ENCODE data around the gene CDC25A. TPM values are rescaled to one million over a fixed set of nuclear protein-coding genes. Genes with fewer than 3 reads are reported as not detected.

Gene CDC25A
- total and polyA plus RNA-seq, 9 of the 15 experiments (the other 6 are each of a cell fraction or from before 2014, with no cell fraction given), result 3.4 to 61.3 (median 51.8) TPM

- TF ChIP-seq JUND (IDR thresholded peaks at IDR 0.05; ENCODE audit: borderline replicate concordance, low read depth, low read length), result no peak
- TF ChIP-seq JUND (tag; IDR thresholded peaks at IDR 0.05; ENCODE audit: borderline replicate concordance, low read depth, low read length), result no peak
- TF ChIP-seq, protein P1, sequence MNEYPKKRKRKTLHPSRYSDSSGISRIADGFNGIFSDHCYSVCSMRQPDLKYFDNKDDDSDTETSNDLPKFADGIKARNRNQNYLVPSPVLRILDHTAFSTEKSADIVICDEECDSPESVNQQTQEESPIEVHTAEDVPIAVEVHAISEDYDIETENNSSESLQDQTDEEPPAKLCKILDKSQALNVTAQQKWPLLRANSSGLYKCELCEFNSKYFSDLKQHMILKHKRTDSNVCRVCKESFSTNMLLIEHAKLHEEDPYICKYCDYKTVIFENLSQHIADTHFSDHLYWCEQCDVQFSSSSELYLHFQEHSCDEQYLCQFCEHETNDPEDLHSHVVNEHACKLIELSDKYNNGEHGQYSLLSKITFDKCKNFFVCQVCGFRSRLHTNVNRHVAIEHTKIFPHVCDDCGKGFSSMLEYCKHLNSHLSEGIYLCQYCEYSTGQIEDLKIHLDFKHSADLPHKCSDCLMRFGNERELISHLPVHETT (CRISPR knock-in tag; conservative IDR thresholded peaks at IDR 0.05 in 1 of 2, IDR thresholded peaks at IDR 0.05 in 1 of 2), result no peak
- TF ChIP-seq SREBF2 (CRISPR knock-in tag; IDR thresholded peaks at IDR 0.05), result no peak
These were observed 69.9 kb downstream of the CDC25A start (continued) for GRCh38 chr3:48118322-48118721.

DNA sequence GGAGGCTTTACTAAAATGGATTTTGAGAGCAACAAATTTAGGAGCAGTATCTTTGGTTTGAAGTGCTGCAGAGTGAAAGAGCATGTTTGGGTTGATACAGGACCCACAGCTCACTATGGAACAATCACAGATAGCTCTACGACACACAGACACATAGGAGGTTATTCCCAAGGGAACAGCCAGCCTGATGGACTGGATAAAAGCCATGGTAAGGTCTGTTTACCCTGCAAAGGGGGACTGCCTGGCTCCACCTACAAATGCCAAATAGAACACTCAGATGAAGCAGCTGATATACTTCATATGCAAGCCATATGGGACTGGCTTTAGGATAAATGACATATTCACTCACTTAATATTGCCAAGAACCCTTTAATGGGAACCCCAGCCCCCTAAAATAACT lies 75.4 kb downstream of the CDC25A start:
- no peak for ATAC-seq
- Histone ChIP-seq H3K4me3 (no peak overlapping the region), H3K4me2 (ENCODE audit: insufficient read depth, low read length) (no peak overlapping the region), H3K79me2 (ENCODE audit: control insufficient read depth, insufficient read depth, low read length) (no peaks in the 10 kb centered on the region), H3K4me1 (replicated peaks in 1 of 2; ENCODE audit: control insufficient read depth in 2 of 2, insufficient read depth in 2 of 2, low read length in 2 of 2) (no peaks in the 10 kb centered on the region), H3K27me3 (ENCODE audit: control insufficient read depth in 2 of 2, insufficient read depth in 2 of 2, low read length in 2 of 2) (peaks cover 0 to 5% of the 10 kb centered on the region in 2 experiments; a peak in 1 of 5 replicates), H2AFZ (ENCODE audit: low read depth, low read length) (no peak overlapping the region; the same call in 1 of the 2 replicates), H3K9me3 (replicated peaks; ENCODE audit: control insufficient read depth, insufficient read depth, low read depth, low read length) (0 out of 2 replicates have a peak, but pooled peaks cover 5% of the 10 kb centered on the region), H4K20me1 (replicated peaks; ENCODE audit: control insufficient read depth, insufficient read depth, low read length) (no peaks in the 10 kb centered on the region), H3K9ac (ENCODE audit: insufficient read depth in 1 of 2, low read depth in 2 of 2, low read length in 2 of 2) (no peak overlapping the region), H3K27ac (ENCODE audit: extremely low read depth, low read depth, low read length) (no peak overlapping the region), H3K36me3 (ENCODE audit: control insufficient read depth, insufficient read depth, low read length) (no peaks in the 10 kb centered on the region), H3K9me1 (ENCODE audit: control insufficient read depth, insufficient read depth, low read length) (no peaks in the 10 kb centered on the region)
- intact Hi-C loops (cut with micrococcal nuclease) (no loop called here), in situ Hi-C loops (cut with MboI) (no loop called here)
- POLR2A ChIA-PET, result interaction anchor here (0.8 to 1.6 kb wide), 2 partner anchors 24 to 112 kb away, joined by 3 to 5 read pairs; no protein-coding TSS in a partner anchor
- BruUV-seq (replicated peaks), result no TSS peak
- no peak for DNase-seq (ENCODE audit: extremely low read depth in 1 of 4, low spot score in 3 of 4)
- 17% methylated on average over 1 of the region's 1 CpG for WGBS (ENCODE audit: insufficient coverage, low coverage, missing lambda C conversion rate)
- CTCF ChIA-PET (ENCODE audit: low intra/inter-chr PET ratio), result no interaction called here
- FAIRE-seq, result no peak
- no peak for TF ChIP-seq NFXL1 (CRISPR knock-in tag; IDR thresholded peaks at IDR 0.05)
- no peak for TF ChIP-seq ZNF3 (CRISPR knock-in tag; IDR thresholded peaks at IDR 0.05)
- no peak for TF ChIP-seq MECOM (CRISPR knock-in tag; IDR thresholded peaks at IDR 0.05)
- TF ChIP-seq, protein P2, sequence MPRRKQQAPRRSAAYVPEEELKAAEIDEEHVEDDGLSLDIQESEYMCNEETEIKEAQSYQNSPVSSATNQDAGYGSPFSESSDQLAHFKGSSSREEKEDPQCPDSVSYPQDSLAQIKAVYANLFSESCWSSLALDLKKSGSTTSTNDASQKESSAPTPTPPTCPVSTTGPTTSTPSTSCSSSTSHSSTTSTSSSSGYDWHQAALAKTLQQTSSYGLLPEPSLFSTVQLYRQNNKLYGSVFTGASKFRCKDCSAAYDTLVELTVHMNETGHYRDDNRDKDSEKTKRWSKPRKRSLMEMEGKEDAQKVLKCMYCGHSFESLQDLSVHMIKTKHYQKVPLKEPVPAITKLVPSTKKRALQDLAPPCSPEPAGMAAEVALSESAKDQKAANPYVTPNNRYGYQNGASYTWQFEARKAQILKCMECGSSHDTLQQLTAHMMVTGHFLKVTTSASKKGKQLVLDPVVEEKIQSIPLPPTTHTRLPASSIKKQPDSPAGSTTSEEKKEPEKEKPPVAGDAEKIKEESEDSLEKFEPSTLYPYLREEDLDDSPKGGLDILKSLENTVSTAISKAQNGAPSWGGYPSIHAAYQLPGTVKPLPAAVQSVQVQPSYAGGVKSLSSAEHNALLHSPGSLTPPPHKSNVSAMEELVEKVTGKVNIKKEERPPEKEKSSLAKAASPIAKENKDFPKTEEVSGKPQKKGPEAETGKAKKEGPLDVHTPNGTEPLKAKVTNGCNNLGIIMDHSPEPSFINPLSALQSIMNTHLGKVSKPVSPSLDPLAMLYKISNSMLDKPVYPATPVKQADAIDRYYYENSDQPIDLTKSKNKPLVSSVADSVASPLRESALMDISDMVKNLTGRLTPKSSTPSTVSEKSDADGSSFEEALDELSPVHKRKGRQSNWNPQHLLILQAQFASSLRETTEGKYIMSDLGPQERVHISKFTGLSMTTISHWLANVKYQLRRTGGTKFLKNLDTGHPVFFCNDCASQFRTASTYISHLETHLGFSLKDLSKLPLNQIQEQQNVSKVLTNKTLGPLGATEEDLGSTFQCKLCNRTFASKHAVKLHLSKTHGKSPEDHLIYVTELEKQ (CRISPR knock-in tag; IDR thresholded peaks at IDR 0.05), result no peak
- TF ChIP-seq ZNF239 (CRISPR knock-in tag; IDR thresholded peaks at IDR 0.05), result no peak
- TF ChIP-seq POLR3G (IDR thresholded peaks at IDR 0.05; ENCODE audit: extremely low read depth, insufficient read length, insufficient replicate concordance), result no peak
- no peak for TF ChIP-seq USF1 (CRISPR knock-in tag; IDR thresholded peaks at IDR 0.05)
- no peak for TF ChIP-seq HDAC8 (tag; IDR thresholded peaks at IDR 0.05)
- TF ChIP-seq PHB2 (IDR thresholded peaks at IDR 0.05; ENCODE audit: low read depth), result no peak
- TF ChIP-seq ZNF124 (CRISPR knock-in tag; IDR thresholded peaks at IDR 0.05), result no peak
- no peak for TF ChIP-seq COPS2 (conservative IDR thresholded peaks at IDR 0.05)
- no peak for TF ChIP-seq SRSF7 (optimal IDR thresholded peaks at IDR 0.05; ENCODE audit: low read depth, low read length)
